IMR-90 (cell line): Measurements from ENCODE around the gene IFIH1. TPM values are rescaled to one million over a fixed set of nuclear protein-coding genes. Genes with fewer than 3 reads are reported as not detected.

Source experiments
- ATAC-seq: fragments of 200-7000 bp; cut with Tn5 transposase; 2 replicates; pipeline ENCODE4 v1.9.1; 2020; ENCODE audit warnings: low read depth, mild to moderate bottlenecking, moderate library complexity
- BruUV-seq: library from RNA; stranded (reverse); fragments of 400-500 nt; replicated peaks from 2 replicates; lab custom pipeline; 2021; lab: Mats Ljungman, UMichigan
- CTCF ChIA-PET: fragments of 300-600 bp; formaldehyde crosslinking; extraction: SDS; loops from one replicate; lab custom pipeline; 2021; ENCODE audit warnings: antibody characterized with exemption; lab: Yijun Ruan, JAX
- POLR2A ChIA-PET: fragments of 300-600 bp; sonication (Branson Sonifier 250); formaldehyde crosslinking; loops from one replicate; lab custom pipeline; 2022; ENCODE audit warnings: antibody characterized with exemption; ENCODE audit not compliant: unreplicated experiment; lab: Charles Lee
- DNase-seq: peaks from one replicate; pipeline ENCODE4 v3.0.0; 2013
- H2AFZ ChIP-seq: replicated peaks from 2 replicates; pipeline ENCODE3; 2013; ENCODE audit warnings: low read length, mild to moderate bottlenecking; ENCODE audit not compliant: poor library complexity
- H2AK5ac ChIP-seq: 2 replicates; pipeline ENCODE4 v1.6.1; 2013; ENCODE audit warnings: low read depth, low read length, inconsistent platforms
- H2AK9ac ChIP-seq: replicated peaks from 2 replicates; pipeline ENCODE3; 2013; ENCODE audit warnings: mild to moderate bottlenecking, low read depth, low read length, moderate library complexity; ENCODE audit not compliant: poor library complexity
- H2BK120ac ChIP-seq: 2 replicates; pipeline ENCODE4 v1.6.1; 2013; ENCODE audit warnings: low read depth, low read length, inconsistent platforms
- H2BK15ac ChIP-seq: 3 replicates; pipeline ENCODE4 v1.6.1; 2013; ENCODE audit warnings: low read depth, low read length, inconsistent platforms
- H2BK20ac ChIP-seq: 2 replicates; pipeline ENCODE4 v1.6.1; 2013; ENCODE audit warnings: low read depth, mild to moderate bottlenecking, inconsistent platforms, low read length, moderate library complexity
- H2BK5ac ChIP-seq: 2 replicates; pipeline ENCODE4 v1.6.1; 2013; ENCODE audit warnings: mild to moderate bottlenecking, low read depth, low read length, inconsistent platforms; ENCODE audit not compliant: poor library complexity, severe bottlenecking
- H3K14ac ChIP-seq: replicated peaks from 2 replicates; pipeline ENCODE4 v1.6.1; 2013; ENCODE audit warnings: low read depth, low read length, inconsistent platforms
- H3K18ac ChIP-seq: 2 replicates; pipeline ENCODE4 v1.6.1; 2013; ENCODE audit warnings: low read depth, low read length, control low read depth
- H3K23ac ChIP-seq: 2 replicates; pipeline ENCODE4 v1.6.1; 2013; ENCODE audit warnings: low read depth, low read length, inconsistent platforms
- H3K27ac ChIP-seq: 2 replicates; pipeline ENCODE4 v1.5.1; 2013; ENCODE audit warnings: mild to moderate bottlenecking, control low read depth, low read length; ENCODE audit not compliant: insufficient read depth
- H3K27me3 ChIP-seq: 2 replicates; pipeline ENCODE4 v1.6.1; 2013; ENCODE audit warnings: low read length; ENCODE audit not compliant: control insufficient read depth, insufficient read depth
- H3K36me3 ChIP-seq: 2 replicates; pipeline ENCODE4 v1.6.1; 2013; ENCODE audit warnings: low read length, mixed read lengths; ENCODE audit not compliant: control insufficient read depth, insufficient read depth
- H3K4ac ChIP-seq: 2 replicates; pipeline ENCODE4 v1.6.1; 2013; ENCODE audit warnings: low read depth, low read length, inconsistent platforms
- H3K4me1 ChIP-seq: 2 replicates; pipeline ENCODE4 v1.6.1; 2013; ENCODE audit warnings: low read length, mixed read lengths; ENCODE audit not compliant: control insufficient read depth, insufficient read depth
- H3K4me2 ChIP-seq: 2 replicates; pipeline ENCODE4 v1.6.1; 2013; ENCODE audit warnings: low read depth, mild to moderate bottlenecking, control low read depth, low read length, moderate library complexity
- H3K4me3 ChIP-seq: 2 replicates; pipeline ENCODE4 v1.5.1; 2013; ENCODE audit warnings: low read depth, mild to moderate bottlenecking, control low read depth, low read length, moderate library complexity; ENCODE audit not compliant: insufficient read depth
- H3K56ac ChIP-seq: 2 replicates; pipeline ENCODE4 v1.6.1; 2013; ENCODE audit warnings: low read length, inconsistent platforms; ENCODE audit not compliant: insufficient read depth; ENCODE audit errors: extremely low read depth
- H3K79me1 ChIP-seq, 2 experiments: 2 replicates each; pipeline ENCODE4 v1.6.1; 2013; ENCODE audit warnings: low read length in 2 of 2, inconsistent platforms in 1 of 2, low read depth in 1 of 2
- H3K9ac ChIP-seq: 2 replicates; pipeline ENCODE4 v1.6.1; 2013; ENCODE audit warnings: low read depth, low read length, control low read depth
- H3K9me1 ChIP-seq: 2 replicates; pipeline ENCODE4 v1.6.1; 2013; ENCODE audit warnings: low read length, inconsistent platforms; ENCODE audit not compliant: insufficient read depth
- H3K9me3 ChIP-seq: 2 replicates; pipeline ENCODE4 v1.6.1; 2013; ENCODE audit warnings: low read length; ENCODE audit not compliant: control insufficient read depth, insufficient read depth
- H4K20me1 ChIP-seq: 2 replicates; pipeline ENCODE4 v1.6.1; 2013; ENCODE audit warnings: low read length, inconsistent platforms; ENCODE audit not compliant: insufficient read depth
- H4K5ac ChIP-seq: 2 replicates; pipeline ENCODE4 v1.6.1; 2013; ENCODE audit warnings: mild to moderate bottlenecking, low read depth, low read length, control low read depth
- H4K8ac ChIP-seq, 2 experiments: 2 replicates each; pipeline ENCODE4 v1.6.1; 2013; ENCODE audit warnings: low read depth in 2 of 2, low read length in 2 of 2, control low read depth in 1 of 2, inconsistent platforms in 1 of 2
- H4K91ac ChIP-seq: 2 replicates; pipeline ENCODE4 v1.6.1; 2013; ENCODE audit warnings: low read depth, low read length, inconsistent platforms; ENCODE audit not compliant: insufficient read depth
- BHLHE40 ChIP-seq: fragments of 150-350 bp; IDR thresholded peaks from 2 replicates; pipeline ENCODE4 v1.6.1; 2016; ENCODE audit warnings: mild to moderate bottlenecking, low read depth, low read length
- CHD1 ChIP-seq: IDR thresholded peaks from 2 replicates; pipeline ENCODE4 v1.6.1; 2012; ENCODE audit warnings: low read depth, low read length, improper control_type of control experiment
- CTCF ChIP-seq: conservative IDR thresholded peaks from 2 replicates; pipeline ENCODE4 v1.5.1; 2012; ENCODE audit warnings: mild to moderate bottlenecking, low read depth, low read length, improper control_type of control experiment
- ELK1 ChIP-seq: fragments of 150-350 bp; IDR thresholded peaks from 2 replicates; pipeline ENCODE4 v1.6.1; 2016; ENCODE audit warnings: low read depth, mild to moderate bottlenecking, low read length, moderate library complexity, borderline replicate concordance
- MAZ ChIP-seq: IDR thresholded peaks from 2 replicates; pipeline ENCODE4 v1.6.1; 2012; ENCODE audit warnings: low read depth, mild to moderate bottlenecking, low read length, improper control_type of control experiment, moderate library complexity, borderline replicate concordance
- RAD21 ChIP-seq: IDR thresholded peaks from 2 replicates; pipeline ENCODE4 v1.6.1; 2012; ENCODE audit warnings: low read length, improper control_type of control experiment
- SMC3 ChIP-seq: fragments of 150-350 bp; IDR thresholded peaks from 2 replicates; pipeline ENCODE4 v1.6.1; 2016; ENCODE audit warnings: low read depth, mild to moderate bottlenecking, antibody characterized with exemption, low read length, moderate library complexity
- WGBS, 2 experiments: methylation state at CpG; one replicate each; pipeline versions ENCODE4 v1.1.5 to v1.1.7; 2013; ENCODE audit warnings: missing lambda C conversion rate in 2 of 2; ENCODE audit not compliant: insufficient read length in 1 of 2; ENCODE audit errors: extremely low coverage in 2 of 2; 5-methylcytosine and 5-hydroxymethylcytosine counted together
- dilution Hi-C: fragments of 300-500 bp; cut with HindIII; formaldehyde crosslinking; loops from one replicate; pipeline ENCODE4 v1.14.3; 2018; ENCODE audit warnings: low sequenced_read_pairs; ENCODE audit not compliant: unreplicated experiment
- in situ Hi-C: fragments of 300-500 bp; cut with MboI; formaldehyde crosslinking; loops from 3 replicates; pipeline ENCODE4 v1.14.3; 2019; ENCODE audit warnings: low sequenced_read_pairs, inconsistent platforms, mixed read lengths
- intact Hi-C: fragments of 100-400 bp; cut with micrococcal nuclease; formaldehyde crosslinking; loops from 2 replicates; pipeline ENCODE4 v1.10.0; 2022
- polyA plus RNA-seq, 3 experiments: library from polyadenylated mRNA; depleted of rRNA; stranded (reverse); fragments of >200 nt; gene quantifications; 2 replicates each; pipeline ENCODE4 v1.2.3, GENCODE V29; 2012; ENCODE audit warnings: low replicate concordance in 1 of 3
- total RNA-seq: library from RNA; depleted of rRNA; stranded (reverse); fragments of >200 nt; gene quantifications from 2 replicates; pipeline ENCODE4 v1.2.3, GENCODE V29; 2012

The IFIH1 gene
- total and polyA plus RNA-seq, 2 of the 4 experiments (the other 2 are of a cell fraction), result 1.3 to 1.4 TPM

GRCh38 chr2:162217598-162217997 lies 100.9 kb downstream of the IFIH1 start:
- dilution Hi-C loops, result no loop called here
- BruUV-seq, result no TSS peak
- intact Hi-C loops, result no loop called here

More at GRCh38 chr2:162217598-162217997, 100.9 kb downstream of the IFIH1 start:
- Histone ChIP-seq H3K4ac (no peak overlapping the region), H3K56ac (no peak overlapping the region), H3K14ac (no peak overlapping the region), H3K4me2 (no peak overlapping the region), H3K79me1 (peaks cover 0 to 13% of the 10 kb centered on the region in 2 experiments; a peak in 3 of 4 replicates), H2BK20ac (no peak overlapping the region), H2BK5ac (no peak overlapping the region), H3K9me1 (no peaks in the 10 kb centered on the region), H4K91ac (no peak overlapping the region), H3K23ac (no peak overlapping the region), H3K18ac (no peak overlapping the region), H3K27me3 (no peaks in the 10 kb centered on the region), H4K20me1 (no peaks in the 10 kb centered on the region), H3K9me3 (no peaks in the 10 kb centered on the region), H3K36me3 (peaks cover 21% of the 10 kb centered on the region), H3K4me3 (no peak overlapping the region), H2AFZ (no peak overlapping the region), H2AK5ac (no peak overlapping the region), H2AK9ac (no peak overlapping the region), H3K27ac (peak overlapping the region; percentile 21; the same call in 1 of the 2 replicates), H2BK120ac (no peak overlapping the region), H3K9ac (no peak overlapping the region), H4K8ac (no peak overlapping the region), H2BK15ac (no peak overlapping the region), H3K4me1 (no peaks in the 10 kb centered on the region; the same call in 1 of the 2 replicates), H4K5ac (no peak overlapping the region)
- no CpG with 5 or more reads among the region's 1 CpG for WGBS, 2 experiments
- ATAC-seq (0 out of 2 replicates have a peak, but pooled peaks have one; percentile 24), DNase-seq (peak; percentile 59)
- in situ Hi-C loops, result loop anchor here (5.0 kb wide), 1 partner anchor 80 kb away; no protein-coding TSS in a partner anchor
- CTCF ChIA-PET, result no interaction called here
- TF ChIP-seq MAZ (no peak), CHD1 (no peak), ELK1 (no peak), RAD21 (no peak), SMC3 (no peak), CTCF (no peak), BHLHE40 (no peak)
- POLR2A ChIA-PET, result no interaction called here
